GM18951 (cell line): Measurements from ENCODE around the gene NAV3.

Source experiments
- POLR2A ChIP-seq: IDR thresholded peaks from 4 replicates; pipeline ENCODE4 v1.6.1; 2011; ENCODE audit warnings: mild to moderate bottlenecking; ENCODE audit not compliant: insufficient read length, insufficient read depth; ENCODE audit errors: extremely low read depth
- in situ Hi-C: fragments of 300-500 bp; cut with MboI; formaldehyde crosslinking; loops from one replicate; pipeline ENCODE4 v1.12.0; 2022; ENCODE audit warnings: low sequenced_read_pairs, mixed read lengths, inconsistent platforms; ENCODE audit not compliant: unreplicated experiment

The NAV3 gene

DNA sequence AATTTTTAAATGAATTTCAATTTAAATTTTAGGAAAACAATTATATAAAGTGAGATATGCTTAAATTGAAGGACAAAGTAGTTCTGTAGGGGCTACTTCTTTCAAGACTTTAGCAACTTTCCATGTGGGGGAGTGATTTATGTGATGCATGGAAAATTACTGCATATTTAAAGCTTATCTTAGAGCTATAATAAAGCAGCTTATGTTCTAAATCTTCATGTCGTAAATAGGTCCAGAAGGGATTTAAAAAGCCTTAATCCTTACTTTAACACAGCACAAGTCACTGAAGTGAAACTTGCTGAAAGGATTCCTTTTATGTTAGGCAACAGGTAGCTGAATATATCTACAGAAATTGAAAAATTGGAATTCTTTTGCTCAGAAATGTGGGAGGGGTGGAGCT is 340.4 kb downstream of the NAV3 start:
- in situ Hi-C loops, result no loop called here
- no peak for TF ChIP-seq POLR2A

- in situ Hi-C loops, result no loop called here
- TF ChIP-seq POLR2A, result no peak
Observed at GRCh38 chr12:78176643-78177042, 345.9 kb downstream of the NAV3 start.

- no peak for TF ChIP-seq POLR2A
- in situ Hi-C loops, result no loop called here
Observed at GRCh38 chr12:78177298-78177697, 346.6 kb downstream of the NAV3 start.

DNA sequence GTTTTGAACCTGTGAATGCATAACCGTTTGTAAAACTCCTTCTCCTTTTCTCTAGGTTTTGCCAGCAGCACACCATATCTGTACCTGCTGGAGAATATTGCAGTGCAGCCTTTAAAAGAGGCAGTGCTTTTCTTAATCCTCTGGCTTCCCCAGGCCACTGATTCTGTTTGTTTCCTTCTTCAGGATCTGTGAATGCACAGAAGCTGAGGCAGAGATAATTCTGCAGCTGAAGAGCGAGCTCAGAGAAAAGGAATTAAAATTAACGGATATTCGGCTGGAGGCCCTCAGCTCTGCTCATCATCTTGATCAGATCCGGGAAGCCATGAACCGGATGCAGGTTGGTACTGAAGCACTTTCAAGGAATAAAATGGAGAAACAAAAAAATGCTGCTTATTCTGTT is 348.7 kb downstream of the NAV3 start:
- no peak for TF ChIP-seq POLR2A
- in situ Hi-C loops, result no loop called here

GRCh38 chr12:78181544-78182162 is 351.0 kb downstream of the NAV3 start:
- no peak for TF ChIP-seq POLR2A
- in situ Hi-C loops, result no loop called here

DNA sequence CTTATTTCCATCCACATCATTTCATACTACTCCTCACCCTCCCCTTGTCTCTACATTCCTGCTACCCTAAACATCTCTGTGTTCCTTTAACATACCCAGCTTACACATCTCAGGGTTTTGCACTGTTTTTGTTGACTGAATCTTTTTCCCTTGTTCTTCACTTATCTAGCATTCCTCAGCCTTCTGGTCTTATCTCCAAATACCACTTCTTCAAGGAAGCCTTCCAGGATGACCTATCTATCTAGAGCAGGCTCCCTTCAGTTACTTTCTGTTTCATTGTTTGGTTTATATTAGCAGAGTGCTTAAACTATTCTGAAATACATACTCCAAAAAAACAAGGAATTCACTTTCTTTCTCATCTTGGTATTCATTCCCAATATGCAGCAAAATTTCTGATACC is 353.1 kb downstream of the NAV3 start:
- no peak for TF ChIP-seq POLR2A
- in situ Hi-C loops, result no loop called here

DNA sequence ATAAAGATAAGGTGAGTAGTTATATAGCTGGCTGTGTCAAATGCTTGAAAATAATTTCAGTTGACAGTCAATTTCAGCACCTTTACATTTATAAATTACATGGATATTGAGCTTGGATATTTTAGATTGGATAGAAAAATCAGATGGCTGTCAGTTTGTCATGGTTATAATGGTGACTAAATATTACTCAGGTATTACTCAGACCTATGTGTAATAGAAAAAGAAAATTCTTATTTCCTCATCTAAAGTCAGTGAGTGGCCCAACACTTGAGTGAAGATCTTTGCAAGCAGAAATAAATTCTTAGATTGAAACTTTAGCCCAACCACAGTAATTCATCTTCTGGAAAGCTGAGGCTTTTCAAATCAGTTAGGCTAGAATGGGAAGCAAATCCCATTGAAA is 354.4 kb downstream of the NAV3 start:
- no peak for TF ChIP-seq POLR2A
- in situ Hi-C loops, result no loop called here

DNA sequence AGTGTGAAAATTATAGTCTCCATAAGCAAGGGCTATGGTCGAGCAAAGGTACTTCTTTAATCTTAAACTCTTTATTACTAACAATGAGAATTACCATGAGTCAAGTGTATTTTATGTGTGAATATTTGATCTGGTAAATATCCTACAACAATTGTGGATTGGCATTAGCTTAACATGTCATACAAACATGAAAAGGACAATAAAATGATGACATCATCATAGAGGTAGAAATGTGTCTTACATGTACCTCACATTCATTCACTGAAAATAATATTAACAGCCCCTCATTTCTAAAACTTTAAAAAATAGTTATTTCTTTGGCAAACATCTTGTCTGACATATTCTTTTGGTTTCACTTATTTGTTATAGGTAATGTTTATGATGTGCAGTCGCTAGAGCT is 355.0 kb downstream of the NAV3 start:
- no peak for TF ChIP-seq POLR2A
- in situ Hi-C loops, result no loop called here

DNA sequence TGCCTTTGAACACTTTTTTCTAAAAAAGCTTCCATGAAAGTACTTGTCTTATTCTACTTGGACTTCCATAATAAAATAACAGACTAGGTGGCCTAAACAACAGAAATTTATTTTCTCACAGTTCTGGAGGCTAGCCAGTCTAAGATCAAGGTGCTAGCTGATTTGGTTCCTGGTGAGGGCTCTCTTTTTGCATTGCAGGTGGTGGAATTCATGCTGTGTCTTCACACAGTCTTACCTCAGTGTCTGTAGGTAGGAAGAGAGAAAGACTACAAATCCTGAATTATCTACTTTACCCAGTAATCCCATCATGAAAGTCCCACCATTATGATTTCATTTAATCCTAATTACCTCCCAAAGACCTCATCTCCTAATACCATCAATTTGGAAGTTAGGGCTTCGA is 356.0 kb downstream of the NAV3 start:
- TF ChIP-seq POLR2A, result no peak
- in situ Hi-C loops, result no loop called here

- TF ChIP-seq POLR2A, result no peak
- in situ Hi-C loops, result no loop called here
Observed at GRCh38 chr12:78187741-78188140, 357.0 kb downstream of the NAV3 start.

GRCh38 chr12:78189656-78190055 is 359.0 kb downstream of the NAV3 start:
- no peak for TF ChIP-seq POLR2A
- in situ Hi-C loops, result no loop called here

GRCh38 chr12:78191611-78192010 is 360.9 kb downstream of the NAV3 start:
- in situ Hi-C loops, result no loop called here
- TF ChIP-seq POLR2A, result no peak

- in situ Hi-C loops, result no loop called here
Observed at GRCh38 chr12:78192979-78193378, 362.3 kb downstream of the NAV3 start.

GRCh38 chr12:78194448-78194847 is 363.8 kb downstream of the NAV3 start:
- TF ChIP-seq POLR2A, result no peak
- in situ Hi-C loops, result no loop called here

More at GRCh38 chr12:78192979-78193378, 362.3 kb downstream of the NAV3 start:
- no peak for TF ChIP-seq POLR2A

DNA sequence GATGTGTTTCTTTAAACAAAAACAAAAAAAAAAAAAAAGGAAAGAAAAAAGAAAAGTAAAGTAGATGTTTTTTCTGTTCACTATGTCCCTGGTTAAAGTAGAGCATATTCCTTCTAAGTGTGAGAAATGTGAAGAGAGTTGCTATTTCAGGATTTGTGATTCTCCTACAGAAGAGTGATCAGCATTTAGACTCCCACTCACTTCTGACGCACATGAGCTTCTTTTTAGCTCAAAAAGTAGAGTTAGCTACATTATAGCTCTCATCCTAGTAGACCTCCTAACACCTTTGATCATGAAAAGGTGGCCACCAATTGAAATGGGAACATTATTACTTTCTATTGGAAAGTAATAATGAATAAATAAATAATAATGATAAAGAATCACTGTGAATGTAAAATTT is 368.2 kb downstream of the NAV3 start:
- in situ Hi-C loops, result no loop called here
- TF ChIP-seq POLR2A, result no peak

GRCh38 chr12:78199926-78200325 is 369.2 kb downstream of the NAV3 start:
- no peak for TF ChIP-seq POLR2A
- in situ Hi-C loops, result no loop called here

- in situ Hi-C loops, result no loop called here
- TF ChIP-seq POLR2A, result no peak
Observed at GRCh38 chr12:78204926-78205325, 374.2 kb downstream of the NAV3 start.
